GM19467 (cell line): ENCODE data around the gene TOMM20L.
"Not testable (repeated sequence)": the region's sequence is repeated elsewhere in the genome, so short reads cannot be mapped to it uniquely, and the experiment has no call there.

ENCODE experiments used
- ATAC-seq: cut with Tn5 transposase; IDR thresholded peaks from one replicate; pipeline ENCODE4 v1.9.1; 2021; ENCODE audit warnings: mild to moderate bottlenecking, moderate library complexity; ENCODE audit not compliant: unreplicated experiment

The TOMM20L gene

DNA sequence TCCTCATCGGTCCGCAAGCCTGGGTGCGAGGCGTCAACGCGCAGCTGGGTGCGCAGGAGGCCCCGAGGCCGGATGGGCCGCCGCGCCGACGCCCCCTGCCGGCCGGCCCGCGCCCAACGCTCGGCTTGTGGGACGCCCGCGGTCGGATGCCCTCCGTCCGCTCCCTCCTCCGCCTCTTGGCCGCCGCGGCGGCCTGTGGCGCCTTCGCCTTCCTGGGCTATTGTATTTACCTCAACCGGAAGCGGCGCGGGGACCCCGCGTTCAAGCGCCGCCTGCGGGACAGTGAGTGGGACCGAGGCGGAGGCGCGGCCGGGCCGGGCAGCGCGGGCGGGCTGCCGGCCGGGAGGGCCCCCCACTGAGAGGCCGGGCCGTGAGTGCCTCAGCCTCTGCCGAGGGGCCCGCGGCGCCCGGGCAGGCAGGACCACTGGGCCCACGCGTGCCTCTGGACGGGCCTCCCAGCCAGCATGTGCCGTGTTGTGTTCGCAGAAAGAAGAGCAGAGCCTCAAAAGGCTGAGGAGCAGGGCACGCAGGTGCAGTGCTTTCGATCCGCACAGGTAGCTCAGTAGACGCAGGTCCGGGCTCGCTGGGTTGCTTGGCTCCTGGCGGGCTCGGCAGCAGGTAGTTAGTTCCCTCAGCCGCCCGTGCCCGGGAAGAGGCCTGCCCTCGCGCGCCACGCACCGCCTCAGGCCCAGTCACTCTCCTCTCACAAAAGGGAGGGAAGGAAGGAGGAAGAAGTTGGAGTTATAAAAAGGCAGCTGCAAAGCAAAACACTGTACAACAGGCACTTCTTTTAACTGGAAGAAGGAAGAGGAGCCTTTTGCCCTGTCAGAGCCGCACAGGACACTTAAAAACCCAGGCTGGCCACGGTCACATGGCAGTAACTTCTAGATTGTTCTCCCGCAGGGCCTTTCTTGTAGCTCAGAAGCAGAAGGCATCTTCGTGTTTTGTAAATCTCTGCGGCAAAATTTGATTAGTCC lies at the start of gene TOMM20L:
Gene TOMM20L, plus strand, starts transcription at position 119 of the 977 bp plus-strand sequence. Its CDS starts 28 bp downstream, at position 147.
- peak; percentile 95 for ATAC-seq

DNA sequence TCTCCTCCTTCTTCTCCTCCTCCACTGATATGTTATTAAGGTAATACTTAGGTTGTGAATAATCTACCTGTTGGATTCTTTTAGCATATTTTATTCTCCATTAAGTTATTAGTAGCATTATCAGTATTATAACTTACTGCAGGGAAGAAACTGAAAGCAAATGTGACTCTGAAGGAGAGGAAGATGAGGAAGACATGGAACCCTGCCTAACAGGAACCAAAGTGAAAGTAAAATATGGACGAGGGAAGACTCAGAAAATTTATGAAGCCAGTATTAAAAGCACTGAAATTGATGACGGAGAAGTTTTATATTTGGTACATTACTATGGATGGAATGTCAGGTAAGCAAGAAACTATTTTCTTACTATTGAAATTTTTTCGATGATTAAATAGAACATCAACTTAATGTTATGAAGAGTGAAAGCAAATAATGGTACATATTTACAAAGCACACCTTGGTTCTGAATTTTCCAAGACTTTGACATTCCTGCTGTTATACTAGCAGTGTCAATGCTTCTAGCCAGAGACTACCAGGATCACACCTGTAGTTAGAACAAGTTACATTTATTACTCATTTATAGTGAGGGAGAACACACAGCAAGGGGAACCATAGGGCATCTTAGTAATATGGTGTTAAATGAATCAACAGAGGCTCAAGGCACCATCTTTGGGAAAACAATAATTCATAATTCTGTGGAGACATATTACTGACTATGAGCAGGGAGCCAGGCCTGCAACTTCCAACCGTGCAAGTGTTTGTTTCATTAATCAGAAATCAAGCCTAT lies 42.0 kb upstream of the TOMM20L start:
- no peak for ATAC-seq

DNA sequence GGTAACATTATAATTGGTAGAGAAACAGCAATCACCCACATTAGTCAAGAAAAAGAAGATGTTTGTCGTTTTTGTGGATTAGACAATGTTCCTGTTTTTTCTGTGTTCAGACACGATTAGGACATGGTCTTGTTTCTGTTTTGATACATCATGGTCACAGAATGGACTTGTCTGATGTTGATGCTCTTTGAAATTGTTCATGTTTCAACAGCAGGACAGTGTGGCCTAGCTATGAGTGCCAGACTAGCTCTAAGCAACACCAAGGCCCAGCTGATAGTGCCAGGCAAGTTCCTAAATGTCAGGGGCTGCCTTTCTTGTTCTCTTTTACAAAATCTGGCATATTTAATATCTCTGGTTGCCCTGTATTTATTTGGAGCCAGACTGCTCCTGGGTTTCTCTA lies 40.9 kb upstream of the TOMM20L start:
- ATAC-seq: no peak

DNA sequence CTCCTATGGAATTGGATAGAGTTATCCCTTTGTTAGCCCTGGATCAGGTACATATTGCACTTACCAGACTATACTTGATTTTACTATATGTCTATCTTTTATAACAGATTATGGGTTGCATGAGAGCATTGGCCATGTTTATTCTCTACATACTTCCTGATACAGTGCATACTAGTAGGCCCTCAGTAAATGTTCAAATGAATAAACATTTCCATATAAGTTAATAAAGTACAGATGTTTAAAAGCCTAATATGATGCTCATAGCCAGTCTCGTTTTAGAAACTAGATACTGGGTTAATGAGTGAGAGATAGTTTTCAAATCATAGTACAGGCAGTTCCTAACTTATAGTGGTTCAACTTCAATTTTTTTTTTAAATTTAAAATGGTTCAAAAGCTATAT lies 39.5 kb upstream of the TOMM20L start:
- no peak for ATAC-seq

DNA sequence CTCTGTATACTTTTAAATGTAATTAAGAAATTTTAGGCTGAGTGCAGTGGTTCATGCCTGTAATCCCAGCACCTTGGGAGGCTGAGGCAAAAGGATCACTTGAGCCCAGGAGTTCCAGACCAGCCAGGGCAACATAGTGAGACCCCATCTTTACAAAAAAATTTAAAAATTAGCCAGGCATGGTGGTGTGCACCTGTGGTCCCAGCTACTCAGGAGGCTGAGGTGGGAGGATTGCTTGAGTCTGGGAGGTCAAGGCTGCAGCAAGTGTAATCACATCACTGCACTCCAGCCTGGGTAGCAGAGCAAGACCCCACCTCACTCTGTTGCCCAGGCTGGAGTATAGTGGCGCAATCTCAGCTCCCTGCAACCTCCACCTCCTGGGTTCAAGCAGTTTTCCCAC lies 33.5 kb upstream of the TOMM20L start:
- ATAC-seq: not testable (repeated sequence)

DNA sequence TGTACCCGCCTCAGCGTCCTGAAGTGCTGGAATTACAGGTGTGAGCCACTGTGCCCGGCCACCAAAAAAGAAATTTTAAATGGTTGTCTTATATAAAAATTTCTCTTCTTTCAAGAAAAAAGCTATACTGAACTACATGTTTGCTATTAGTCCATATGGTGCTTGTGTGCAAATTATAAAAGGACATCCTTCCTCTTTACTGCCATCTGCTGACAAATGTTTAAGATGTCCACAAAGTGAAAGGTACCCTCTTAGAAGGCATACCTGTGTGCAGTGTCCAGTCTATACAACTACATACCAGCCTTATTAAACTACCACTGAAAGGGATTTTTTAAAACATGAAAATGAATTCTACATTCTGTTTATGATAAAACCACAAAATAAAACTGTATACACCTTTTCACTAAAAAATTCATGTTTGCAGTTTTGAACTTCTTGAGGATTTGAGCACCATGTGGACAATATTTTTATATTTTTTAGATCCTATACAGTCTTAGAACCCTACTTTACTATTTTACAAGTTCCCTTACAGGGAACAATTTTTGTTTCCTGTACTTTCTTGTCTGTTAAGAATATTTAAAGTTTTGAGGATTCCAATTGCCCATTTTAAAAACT lies 32.8 kb upstream of the TOMM20L start:
- ATAC-seq: no peak

DNA sequence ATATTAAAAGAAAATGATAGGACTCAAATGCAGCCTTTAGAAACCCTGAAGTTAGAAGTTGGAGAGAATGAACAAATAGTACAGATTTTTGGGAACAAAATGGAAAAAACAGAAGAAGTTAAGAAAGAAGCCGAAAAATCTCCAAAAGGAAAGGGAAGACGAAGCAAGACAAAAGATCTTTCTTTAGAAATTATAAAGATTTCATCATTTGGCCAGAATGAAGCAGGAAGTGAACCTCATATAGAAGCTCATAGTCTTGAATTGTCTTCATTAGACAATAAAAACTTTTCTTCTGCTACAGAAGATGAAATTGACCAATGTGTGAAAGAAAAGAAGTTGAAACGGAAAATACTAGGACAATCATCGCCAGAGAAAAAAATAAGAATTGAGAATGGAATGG lies 31.4 kb upstream of the TOMM20L start:
- no peak for ATAC-seq

DNA sequence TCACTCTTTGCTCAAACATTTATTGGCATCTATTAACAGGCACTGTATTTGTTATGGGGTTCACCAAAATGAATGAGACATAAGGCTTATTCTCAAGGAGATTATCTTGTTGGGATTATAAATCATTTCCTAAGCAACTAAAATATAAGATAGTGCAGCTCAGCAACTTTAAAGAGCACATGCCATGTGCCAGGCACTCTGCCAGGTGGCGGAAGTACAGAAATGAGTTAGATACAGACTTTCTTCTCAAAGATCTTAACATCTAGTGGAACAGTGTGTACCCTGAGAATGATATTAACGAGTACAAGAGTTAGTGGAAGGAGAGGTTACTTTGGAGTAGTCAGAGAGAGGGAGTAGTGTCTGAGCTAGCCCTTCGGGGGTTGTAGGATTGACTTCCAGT lies 28.4 kb upstream of the TOMM20L start:
- ATAC-seq: no peak

DNA sequence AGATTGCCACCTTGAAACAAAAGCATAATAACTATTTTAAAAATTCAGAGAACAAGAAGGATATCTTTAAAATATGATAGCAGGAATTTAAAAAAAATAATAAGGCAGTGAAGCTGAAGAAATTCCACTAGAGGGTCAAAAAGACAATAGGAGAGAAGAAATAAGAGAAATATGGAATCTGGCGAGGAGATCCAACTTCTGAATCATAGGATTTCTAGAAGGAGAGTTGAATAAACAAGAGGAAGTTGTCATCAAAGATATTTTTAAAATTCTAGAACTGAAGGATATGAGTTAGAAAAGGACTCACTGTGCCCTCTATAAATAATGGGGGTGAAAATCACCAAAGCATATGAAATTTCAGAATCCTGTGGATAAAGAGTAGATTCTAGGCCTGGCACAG lies 26.8 kb upstream of the TOMM20L start:
- ATAC-seq: no peak

DNA sequence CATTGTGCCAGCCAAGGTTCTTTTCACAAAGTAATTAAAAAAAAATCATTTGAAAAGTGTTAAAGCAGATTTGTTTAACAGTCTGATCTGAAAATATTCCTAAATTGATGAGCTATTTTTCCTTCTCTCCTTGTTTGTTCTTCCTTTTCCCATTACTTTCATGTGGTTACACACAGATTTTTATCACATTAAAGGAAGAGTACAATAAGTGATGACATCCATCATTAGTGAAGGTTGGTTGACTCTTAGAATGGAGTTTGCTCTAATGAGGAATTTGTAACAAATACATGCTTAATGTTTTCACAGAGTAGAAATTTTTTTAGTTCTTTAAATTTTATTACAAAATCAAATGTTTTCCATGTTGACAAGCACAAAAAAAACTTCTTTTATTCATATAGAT lies 18.9 kb upstream of the TOMM20L start:
- no peak for ATAC-seq

DNA sequence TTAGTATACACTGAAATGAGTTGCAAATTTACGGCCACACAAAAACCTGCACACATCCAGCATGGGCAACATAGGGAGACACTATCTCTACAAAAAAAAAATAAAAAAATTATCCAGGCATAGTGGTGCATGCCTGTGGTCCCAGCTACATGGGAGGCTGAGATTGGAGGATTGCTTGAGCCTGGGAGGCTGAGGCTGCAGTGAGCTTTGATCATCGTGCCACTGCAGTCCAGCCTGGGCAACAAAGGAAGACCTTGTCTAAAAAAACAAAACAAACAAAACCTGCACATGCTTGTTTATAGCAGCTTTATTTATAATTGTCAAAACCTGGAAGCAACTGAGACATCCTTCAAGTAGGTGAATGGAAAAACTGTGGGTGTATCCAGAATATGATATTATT lies 4.9 kb upstream of the TOMM20L start:
- ATAC-seq: no peak

DNA sequence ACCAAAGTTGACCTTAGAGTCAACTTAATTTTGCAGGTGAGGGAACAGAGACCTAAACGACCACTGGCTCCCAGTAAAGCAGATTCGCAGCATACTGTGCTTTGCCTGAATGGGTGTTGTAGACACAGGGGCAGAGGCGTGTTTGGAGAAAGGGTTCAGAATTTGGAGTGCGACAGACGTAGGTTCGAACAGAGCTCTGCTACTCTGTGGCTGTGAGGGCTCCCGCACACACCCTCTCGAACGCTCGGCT lies 243 bp upstream of the TOMM20L start:
- ATAC-seq: no peak

DNA sequence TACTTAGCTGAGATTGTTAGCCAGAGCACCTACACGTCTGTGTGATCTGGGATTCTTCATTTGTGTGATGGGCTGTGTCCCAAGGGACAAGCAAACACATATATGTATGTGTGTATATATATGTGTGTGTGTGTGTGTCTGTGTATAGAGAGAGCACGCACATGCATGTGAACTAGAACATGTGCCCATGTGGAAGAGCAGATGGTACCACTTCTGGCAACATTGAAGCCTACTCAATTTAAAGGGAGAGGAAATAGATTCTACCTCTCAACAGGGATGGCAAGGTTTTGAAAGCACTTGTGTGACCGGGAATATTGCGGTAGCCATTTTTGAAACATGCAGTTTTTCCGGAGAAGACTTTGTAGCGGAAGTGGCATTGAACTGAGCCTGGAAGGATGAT lies 1.4 kb downstream of the TOMM20L start:
- ATAC-seq: no peak

DNA sequence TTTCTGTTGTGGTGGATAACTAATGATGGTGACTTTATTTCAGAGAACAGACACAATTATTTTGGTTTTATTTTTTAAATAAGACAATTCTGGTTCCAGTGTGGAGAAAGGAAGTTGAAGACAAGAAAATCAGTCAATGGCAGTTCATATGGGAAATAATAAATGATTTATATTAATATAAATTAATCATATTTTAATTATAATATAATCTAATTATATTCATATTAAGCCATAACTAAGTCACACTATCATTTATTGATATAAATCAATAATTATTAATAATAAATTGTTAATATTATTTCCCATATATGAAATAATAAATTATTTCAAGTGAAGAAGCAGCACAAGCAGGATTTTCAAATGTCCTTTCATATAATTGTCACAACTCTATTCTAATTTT lies 2.8 kb downstream of the TOMM20L start:
- no peak for ATAC-seq

DNA sequence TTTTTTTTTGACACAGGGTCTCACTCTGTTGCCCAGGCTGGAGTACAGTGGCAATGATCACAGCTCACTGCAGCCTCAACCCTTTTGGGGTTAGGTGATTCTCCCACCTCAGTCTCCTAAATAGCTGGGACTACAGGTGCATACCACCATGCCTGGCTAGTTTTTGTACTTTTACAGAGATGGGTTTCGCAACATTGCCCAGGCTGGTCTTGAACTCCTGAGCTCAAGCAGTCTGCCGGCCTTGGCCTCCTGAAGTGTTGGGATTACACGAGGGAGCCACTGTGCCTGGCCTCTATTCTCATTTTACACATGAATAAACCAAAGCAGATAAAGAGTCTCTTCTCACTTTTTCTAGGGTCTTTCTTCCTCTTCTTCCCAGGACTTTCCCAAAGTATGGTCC lies 3.2 kb downstream of the TOMM20L start:
- ATAC-seq: no peak

DNA sequence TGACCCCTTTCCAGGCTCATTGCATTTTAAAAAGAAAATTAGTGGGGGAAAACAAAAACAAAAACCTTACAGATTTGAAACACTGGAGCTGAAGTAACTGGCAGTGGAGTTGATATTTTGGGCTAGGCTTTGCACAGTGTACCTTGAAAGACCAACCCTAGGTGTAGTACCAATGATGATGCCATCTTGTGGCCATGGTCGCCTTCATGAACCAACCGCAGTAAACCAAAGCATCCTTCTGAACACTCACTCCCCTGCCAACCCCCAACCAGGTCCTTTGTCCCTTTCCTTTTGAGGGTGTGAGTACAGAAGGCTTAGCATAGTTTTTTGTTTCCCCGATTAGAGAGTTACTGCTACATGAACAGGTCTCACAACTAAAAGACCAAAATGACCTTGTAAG lies 5.9 kb downstream of the TOMM20L start:
- ATAC-seq: no peak

DNA sequence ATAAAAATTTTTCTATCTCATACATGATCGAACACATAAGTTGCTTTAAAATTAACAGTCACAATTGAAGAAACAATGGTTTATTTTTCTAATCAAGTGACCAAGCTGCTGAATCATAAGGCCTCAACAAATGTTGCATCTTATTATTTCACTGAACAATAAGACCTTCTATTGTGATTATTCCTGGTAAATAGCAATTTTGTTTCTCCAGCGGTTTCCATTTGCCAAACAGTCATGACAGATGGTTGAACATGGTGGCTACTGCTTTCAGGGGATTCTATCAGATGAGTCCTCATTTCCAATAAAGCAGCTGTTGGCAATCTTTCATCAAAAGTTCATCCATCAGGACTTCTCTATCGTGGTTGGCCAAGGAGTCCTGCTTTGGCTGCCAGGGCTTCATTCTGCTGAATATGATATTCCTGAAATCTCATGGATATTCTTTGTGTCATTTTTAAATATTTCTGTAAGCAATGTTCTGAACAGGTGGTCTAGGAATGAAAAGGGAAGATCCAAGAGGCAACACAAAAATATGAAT lies 13.0 kb downstream of the TOMM20L start:
- no peak for ATAC-seq

DNA sequence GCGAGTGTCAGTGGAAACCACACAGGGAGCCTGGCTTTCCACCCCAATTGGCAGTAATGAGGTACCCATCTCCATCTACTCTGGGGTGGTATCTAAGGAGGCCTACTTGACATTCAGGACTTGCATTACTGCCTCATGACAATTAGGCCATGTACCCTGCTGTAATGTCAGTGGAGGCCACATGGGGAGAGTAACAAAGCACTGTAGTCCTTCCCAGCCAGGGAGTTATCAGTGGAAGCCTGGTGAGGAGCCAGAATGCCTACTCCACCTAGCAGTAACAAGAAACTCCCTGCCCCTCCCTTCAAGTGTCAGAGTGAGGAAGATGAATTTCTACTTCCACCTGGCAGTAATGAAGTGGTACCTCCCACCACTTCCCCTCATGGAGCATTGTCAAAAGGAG lies 19.1 kb downstream of the TOMM20L start:
- ATAC-seq: no peak

DNA sequence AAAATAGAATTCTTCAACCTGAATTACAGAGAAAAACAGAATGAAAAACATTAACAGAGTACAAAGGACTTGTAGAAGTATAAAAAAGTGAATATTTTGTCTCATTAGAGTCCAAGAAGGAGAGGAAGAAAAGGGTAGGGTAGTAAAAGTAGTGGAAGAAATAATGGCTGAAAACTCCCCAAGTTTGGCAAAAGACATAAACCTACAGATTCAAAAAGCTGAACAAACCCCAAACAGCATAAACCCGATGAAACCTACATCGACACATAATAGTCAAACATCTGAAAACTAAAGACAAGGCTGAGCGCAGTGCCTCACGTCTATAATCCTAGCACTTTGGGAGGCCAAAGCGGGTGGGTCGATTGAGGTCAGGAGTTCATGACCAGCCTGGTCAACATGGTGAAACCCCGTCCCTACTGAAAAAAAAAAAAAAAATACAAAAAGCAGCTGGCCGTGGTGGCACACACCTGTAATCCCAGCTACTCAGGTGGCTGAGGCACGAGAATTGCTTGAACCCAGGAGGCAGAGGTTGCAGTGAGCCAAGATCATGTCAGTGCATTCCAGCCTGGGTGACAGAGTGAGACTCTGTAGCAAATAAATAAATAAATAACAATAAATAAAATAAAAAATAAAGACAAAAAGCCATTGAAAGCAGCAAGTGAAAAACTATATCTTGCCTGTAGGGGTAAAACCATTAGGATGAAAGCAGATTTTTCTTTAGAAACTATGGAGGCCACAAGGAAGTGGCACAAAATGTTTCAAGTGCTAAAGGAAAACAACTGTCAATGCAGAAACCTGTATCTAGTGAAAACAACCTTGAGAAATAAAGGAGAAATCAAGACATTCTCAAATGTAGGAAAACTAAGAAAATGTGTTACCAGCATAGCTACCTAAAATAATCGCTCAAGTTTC lies 20.2 kb downstream of the TOMM20L start:
- no peak for ATAC-seq

DNA sequence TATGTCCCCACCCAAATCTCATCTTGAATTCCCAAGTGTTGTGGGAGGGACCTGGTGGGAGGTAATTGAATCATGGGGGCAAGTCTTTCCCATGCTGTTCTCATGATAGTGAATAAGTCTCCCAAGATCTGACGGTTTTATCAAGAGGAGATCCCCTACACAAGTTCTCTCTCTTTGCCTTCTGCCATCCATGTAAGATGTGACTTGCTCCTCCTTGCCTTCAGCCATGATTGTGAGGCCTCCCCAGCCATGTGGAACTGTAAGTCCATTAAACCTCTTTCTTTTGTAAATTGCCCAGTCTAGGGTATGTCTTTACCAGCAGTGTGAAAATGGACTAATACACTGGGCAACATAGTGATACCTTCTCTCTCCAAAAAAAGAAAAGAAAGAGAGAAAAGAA lies 21.2 kb downstream of the TOMM20L start:
- ATAC-seq: not testable (repeated sequence)
